GM18861 (cell line): ENCODE data around the gene COL4A6.

Source experiments
- ATAC-seq: cut with Tn5 transposase; IDR thresholded peaks from one replicate; pipeline ENCODE4 v1.9.1; 2021; ENCODE audit not compliant: unreplicated experiment

Gene COL4A6

DNA sequence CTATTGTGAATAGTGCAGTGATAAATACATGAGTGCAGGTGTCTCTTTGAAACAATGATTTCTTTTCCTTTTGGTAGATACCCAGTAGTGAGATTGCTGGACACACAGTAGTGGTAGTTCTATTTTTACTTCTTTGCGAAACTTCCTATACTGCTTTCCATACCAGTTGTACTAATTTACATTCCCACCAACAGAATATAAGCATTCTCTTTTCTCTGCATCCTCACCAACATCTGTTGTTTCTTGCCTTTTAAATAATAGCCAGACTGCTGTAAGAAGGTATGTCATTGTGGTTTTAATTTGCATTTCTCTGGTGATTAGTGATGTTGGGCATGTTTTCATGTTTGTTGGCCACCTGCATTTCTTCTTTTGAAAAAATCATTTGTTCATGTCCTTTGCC is 105.9 kb downstream of the COL4A6 start:
- no peak for ATAC-seq

DNA sequence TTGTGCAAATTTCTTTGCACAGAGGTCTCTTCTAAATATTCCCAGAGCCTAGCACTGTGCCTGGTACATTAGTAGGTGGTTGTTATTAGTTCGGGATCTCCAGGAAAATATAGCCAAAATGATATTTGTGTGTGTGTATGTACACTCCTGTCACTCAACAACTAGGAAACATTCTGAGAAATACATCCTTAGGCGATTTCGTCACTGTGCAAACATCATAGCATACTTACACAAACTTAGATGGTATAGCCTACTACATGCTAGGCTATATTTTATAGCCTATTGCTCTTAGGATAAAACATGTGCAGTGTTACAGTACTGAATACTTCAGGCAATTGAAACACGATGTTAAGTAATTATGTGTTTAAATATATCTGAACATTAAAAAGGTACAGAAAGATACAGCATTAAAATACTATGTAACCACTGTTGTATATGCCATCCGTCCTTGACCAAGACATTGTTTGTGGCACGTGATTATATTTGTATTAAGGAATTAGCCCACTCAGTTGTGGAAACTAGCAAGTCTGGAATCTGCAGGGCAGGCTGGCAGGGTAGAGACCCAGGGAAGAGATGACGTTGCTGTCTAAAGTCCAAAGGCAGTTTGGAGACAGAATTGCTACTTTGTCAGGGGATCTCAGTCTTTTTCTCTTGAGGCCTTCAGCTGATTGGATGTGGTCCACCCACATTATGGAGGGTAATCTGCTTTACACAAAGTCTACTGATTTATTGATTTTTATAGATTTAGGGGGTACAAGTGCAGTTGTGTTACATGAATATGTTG is 106.9 kb downstream of the COL4A6 start:
- ATAC-seq, result no peak

DNA sequence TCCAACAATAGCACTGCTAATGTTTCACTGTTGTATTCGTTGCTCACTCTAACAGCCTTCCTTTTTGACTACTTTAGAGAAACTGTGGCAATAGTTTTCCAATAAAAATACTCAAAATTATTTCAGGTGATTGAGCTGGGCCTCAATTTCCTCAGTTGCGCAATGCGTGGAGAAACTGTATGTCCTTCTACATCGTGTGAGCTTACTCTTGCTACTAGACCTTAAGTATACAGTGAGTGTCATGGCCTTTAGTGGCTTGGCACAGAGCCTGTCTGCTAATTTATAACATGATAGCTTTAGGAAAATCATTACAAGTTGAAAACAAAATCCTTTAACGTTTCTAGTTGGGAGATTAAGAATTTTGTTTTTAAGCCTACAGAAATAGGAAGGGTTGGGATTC is 114.5 kb downstream of the COL4A6 start:
- ATAC-seq, result no peak

DNA sequence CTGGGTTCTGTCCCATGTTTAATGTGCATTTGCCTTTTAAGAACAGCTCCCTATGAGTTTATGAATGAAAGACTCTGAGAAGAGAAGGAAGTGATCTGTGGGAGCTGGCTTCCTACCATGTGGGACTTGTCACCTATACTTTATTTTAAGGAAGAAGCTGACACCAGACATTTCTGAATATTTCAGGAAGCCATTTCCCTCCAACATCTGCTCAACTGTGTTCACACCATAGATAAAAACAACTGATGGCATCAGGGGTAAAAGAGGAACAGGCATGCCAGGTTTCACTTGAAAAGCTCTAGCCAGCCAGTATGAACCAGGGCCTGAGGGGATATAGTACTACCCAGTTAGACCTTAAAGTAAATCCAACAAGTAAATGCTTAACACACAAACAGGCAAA is 116.0 kb downstream of the COL4A6 start:
- ATAC-seq, result no peak

DNA sequence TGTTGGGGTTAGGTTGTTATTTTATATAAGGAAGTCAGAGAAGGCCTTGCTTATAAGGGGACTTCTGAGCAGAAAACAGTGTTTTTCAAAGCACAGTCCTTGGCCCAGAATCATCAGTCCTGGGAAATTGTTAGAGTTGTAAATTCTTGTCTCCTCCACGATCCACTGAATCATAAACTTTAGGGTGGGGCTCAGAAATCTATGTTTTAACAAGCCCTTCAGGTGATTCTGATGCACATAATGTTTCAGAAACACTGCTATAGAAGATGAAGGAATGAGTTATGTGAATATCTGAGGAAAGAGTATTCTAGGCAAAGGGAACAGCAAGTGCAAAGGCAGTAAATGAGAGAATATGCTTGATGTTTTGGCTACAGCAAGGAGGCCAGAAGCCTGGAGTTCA is 121.8 kb downstream of the COL4A6 start:
- ATAC-seq, result no peak

DNA sequence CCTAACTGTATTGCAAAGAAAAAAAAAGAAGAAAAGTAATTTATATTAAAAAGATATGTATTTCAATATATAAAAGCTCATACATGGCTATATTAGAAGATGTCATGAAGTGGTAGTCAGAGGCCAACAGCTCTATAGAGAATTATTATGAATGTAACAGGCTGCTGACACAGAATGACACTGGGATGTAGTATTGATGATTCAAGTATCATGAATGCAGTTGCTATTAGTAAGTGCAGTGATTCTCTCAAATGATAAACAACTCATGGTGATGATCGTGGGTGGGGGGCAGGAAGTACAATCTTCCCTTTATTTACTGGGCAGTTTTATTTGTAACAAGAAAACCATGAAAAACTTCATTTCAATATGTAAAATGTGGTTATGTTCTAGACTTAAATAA is 124.6 kb downstream of the COL4A6 start:
- no peak for ATAC-seq

DNA sequence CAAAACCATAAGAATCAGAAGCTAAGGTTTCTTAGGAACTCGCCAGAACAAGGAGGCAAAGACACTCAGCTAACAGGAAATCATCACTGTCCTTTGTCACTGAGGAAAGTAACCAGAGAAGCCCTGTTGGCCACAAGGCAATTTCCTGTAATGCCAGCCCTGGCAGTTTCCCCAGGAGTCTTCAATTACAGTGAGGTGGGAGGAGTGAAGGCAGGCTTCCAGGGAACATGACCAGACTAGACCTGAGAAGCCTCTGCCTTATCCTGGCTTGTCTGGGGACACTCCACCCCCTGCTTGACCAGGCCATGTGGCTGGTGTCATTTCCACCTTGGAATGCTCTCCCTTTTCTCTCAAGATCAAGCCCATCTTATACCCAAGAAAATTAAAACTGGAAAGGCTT is 125.3 kb downstream of the COL4A6 start:
- ATAC-seq, result no peak

DNA sequence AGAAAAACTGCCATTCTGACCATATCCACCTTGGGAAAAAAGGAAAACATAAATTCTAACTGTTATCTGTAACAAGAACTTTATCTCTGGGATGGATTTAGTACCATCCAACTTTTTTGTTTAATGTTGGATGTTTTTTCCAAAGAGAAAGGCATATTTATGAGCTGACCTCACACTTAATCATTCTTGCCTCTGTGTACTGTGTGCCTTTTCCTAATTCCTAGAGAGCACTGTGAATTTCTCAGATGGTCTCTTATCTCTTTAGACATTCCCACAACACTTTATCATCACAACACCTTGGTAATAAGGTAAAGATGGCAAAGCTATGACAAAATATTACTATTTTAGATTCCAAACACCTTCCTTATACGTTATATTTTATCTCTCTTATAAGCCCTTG is 126.2 kb downstream of the COL4A6 start:
- ATAC-seq, result no peak

DNA sequence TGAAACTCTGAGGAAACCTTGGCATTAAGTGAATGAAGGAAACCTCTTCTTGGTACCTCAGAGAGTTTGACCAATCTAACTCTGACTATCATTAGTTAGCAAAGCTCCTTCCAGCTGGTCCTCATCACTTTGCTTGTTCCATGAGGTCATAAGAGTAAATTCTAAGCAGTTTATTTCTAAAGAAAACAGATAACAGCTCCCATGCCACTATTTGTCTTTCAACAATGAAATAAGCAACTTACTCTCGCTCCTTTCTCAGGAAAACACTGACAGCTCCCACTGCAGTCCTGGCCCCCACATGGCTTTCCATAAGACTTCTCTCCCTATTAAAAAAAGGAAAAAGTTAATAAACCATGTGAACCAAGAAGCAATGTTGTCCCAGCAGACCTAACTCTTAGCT is 127.7 kb downstream of the COL4A6 start:
- ATAC-seq, result no peak

DNA sequence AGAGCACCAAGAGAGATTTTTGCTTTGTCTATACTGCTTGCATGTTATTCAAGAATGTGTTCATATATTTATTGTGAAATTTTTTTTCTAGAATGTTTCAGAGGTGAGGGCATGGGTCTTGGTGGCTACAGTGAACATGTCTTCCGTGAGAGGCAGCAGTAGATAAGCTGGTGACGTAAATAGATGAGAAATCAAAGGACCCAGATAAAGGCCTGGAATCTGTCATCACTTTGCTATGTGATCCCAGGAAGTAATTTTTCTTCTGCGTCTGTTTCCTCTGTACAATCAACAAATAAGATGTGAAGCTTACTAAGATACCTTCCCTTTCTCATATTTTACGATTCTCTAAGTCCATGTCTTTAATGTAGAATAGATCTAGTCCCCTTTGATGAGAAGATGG is 129.1 kb downstream of the COL4A6 start:
- no peak for ATAC-seq

DNA sequence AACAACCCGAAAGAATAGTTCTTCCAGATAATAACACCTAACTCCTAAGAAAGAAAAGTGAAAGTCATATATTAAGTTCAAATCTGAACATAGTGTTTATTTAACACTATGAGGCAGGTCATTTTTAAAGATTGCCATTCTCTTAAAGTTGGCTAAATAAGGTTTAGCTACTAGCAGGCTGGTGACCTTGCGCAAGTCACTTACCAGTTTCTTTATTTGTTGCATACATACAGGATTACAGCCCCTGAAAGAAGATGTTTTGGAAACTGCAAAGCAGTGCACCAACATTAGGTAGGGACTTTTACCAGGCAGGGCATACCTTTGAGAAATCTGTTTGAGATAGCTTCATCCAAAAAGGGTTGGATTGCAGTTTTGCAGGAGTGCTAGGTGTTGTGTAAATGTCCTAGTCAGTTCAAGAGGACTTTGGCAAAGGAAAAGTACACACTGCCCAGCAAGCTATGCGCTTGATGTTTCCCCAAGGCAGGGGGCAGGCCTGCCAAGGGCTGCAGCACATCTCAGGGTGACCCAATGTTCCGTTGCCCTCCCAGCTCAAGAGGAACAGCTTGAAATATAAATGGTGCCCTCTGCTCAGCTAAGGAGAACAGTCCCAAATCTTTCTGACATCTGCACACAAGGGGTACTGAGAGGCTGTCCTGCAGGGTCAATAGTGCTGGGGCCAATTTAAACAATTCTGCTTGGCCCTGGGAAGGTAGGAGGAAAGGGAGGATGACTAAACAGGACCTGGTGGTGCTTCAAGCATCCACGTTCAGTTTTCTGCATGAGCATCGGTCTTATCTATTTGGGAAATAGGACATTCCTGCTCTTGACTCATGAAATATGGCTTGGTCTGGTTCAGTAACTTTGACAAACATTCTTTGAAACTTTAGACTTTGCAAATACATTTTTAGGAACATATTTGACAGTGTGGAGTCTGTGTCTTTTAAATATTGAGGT is 130.8 kb downstream of the COL4A6 start:
- ATAC-seq, result no peak

DNA sequence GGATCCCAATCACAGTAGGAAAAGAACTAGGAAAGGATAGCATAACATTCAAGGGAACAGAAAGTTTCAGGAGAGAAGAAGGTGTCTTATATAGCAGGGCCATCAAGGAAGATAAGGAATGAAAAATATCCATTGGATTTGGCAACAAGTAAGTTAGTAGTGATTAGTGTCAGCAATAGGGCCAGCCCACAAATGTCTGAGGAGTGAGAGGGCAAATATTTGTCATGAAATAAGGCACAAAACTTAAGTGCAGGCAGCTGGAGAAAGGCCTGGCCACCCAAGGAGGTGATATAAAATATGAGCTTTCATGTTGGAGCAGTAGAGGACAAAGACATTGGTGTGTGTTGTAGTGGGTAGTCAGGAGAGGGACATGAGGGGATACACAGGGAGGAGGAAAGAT is 132.1 kb downstream of the COL4A6 start:
- no peak for ATAC-seq

DNA sequence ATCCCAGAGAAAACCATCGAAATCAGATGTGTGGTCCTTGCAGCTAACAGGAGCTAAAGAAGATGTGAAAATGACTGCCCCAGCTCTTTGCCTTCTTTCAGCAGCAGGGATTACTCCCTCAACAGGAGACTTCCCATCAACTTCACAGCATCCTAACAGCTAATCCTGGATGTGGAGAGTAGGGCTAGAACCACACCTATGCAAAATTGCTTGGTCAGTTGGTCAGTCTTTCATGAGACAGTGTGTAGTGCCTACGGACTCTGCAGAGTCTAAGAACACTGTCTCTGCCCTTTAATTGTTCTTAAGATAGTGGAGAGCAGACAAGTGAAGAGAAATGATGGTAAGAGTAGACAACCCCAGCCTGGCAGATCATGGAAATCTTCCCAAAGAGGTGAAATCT is 133.5 kb downstream of the COL4A6 start:
- no peak for ATAC-seq

DNA sequence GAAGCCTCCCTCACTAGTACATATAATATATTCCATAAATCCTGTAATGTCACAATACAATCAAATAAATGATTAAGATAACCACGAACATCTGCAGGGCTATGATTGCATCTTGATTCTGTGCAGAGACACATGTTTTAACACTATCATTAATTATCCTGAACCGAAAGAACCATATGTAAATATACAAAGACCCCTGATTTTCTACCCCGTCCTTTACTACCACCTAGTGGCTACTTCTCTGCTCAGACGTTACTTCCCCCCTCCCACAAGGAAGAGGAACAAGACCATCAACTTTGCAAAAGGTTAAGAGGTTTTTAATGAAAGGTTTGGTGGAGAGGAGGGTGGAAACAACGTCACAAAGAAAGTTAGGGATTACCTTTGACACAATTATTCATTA is 134.0 kb downstream of the COL4A6 start:
- no peak for ATAC-seq

DNA sequence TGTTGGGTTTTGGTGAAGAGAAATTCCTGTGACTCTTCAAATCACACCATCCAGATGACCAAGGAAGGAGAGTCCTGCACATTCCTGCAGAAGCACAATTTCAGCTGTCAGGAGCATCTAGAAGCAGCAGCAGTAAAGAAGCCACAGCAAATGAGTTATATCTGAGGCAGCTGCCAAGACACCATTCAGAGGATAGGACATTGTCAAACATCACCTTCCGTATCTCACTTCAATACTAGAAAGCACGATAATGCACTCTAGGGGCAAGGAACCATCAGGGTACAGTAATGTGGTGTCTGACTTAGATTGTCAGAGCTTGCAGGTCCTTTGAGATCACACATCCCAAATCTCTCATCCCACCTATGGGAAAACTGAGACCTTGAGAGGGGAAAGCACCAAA is 134.5 kb downstream of the COL4A6 start:
- ATAC-seq, result no peak

DNA sequence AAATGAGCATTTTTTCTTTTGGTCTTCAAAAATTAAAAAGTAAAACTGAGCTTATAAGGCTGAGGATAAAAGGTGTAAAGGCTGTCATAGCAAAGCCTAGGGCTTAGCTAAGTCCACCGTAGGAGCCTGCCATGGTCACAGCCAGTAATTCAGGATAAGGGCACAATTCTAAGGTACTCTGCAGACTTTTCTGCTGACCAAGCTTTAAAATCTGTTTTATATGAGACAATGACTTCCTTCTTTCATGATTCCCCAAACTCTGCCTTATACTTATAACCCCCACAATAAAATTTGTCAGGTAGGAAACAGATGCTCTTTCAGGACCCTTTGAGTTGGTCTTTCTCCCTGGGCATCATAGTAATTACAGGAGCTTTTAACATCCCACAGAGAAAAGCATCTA is 138.5 kb downstream of the COL4A6 start:
- ATAC-seq, result no peak

DNA sequence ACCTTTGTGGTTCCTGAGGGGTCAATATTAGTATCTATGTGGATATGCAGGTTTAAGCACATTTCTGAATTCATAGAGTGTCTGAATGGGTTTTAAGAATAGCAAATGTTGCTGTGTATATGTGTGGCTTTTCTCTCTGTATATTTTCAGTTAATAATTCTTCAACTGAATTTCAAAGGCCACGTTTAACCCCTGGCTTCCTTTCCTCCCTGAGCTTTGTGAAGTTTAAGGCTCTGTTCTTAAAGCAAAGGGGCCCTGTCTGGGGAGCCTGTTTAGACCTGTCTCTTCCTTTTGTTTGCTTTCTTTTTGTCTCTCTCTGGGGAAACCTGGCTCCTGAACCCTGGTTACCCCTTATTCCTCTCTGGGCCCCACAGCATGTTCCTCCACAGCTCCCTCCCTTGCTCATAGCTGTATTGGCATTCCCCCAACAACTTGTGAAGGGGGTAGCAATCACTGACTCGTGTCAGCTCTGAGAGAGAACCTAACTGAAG is 139.1 kb downstream of the COL4A6 start:
- peak; percentile 63 for ATAC-seq

DNA sequence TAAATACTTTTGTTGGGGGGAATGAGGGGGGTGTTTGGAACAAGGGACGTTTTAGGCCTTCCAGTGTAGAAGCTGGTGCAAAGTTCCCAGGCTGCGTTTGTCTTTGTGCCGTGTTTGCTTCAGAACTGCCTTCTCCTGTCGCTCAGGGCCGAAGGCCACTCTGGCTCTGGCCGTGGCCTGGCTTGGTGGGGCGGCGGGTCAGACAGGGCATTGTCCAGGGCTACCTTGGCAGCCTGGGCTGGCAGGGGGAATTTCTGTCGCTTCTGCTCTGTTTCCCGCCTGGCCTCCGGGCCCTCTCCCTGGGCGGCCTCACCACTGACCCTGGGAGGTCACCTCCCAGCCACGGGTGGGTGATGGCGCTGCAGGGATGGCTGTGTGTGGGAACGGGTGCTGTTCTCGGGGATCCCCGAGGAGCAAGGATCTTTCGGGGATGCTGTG is 140.0 kb downstream of the COL4A6 start:
- no peak for ATAC-seq

DNA sequence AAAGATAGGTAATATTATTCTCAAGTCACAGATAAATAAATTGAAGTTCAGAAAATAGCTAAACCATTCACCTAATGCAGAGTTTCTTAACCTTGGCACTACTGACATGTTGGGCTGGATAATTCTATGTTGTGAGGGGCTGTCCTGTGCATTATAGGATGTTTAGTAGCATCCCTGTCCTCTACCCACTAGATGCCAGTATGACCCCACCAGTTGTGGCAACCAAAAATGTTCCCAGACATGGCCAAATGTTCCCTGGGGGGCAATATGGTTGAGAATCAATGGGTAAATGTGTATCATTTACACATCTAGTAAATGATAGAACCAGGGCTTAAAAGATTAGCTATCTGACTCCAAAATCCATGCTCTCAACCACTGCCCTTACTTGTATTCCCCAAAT is 140.9 kb downstream of the COL4A6 start:
- no peak for ATAC-seq

DNA sequence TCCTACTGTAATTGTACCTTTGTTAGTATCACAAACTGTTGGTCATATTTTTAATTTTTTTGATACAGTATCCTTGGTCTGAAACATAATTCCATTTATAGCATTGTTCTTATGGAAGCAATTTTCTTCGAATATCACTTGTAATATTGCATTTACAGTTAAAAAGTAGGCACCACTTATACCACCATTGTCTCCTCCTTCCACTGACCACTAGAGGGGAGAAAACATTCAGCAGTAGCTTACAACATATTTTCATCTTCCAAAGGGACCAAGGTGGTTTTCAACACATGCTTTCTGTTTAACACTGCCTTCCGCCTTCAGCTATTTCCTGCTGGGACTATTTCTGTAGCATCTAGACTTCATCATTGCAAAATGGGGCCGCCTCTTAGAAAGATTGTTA is 146.2 kb downstream of the COL4A6 start:
- no peak for ATAC-seq

DNA sequence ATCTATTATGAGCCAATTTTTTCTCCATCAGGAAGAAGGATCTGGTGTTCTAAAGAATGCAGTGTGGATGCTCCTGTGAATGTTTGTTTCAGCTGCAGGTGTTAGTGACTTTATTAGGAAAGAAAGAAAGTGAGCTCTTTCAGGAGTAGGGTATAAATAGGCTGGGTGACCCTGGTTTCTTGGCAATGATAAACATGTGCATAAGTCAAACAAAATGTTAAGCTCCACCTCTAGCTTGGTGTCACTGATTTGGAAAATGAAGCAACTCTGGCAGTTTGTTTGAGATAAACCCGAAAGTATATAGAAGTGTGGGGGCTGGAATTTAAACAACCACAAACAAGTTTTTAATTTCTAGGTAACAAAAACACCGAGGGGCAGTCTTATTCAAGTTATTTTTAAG is 152.3 kb downstream of the COL4A6 start:
- ATAC-seq, result no peak

DNA sequence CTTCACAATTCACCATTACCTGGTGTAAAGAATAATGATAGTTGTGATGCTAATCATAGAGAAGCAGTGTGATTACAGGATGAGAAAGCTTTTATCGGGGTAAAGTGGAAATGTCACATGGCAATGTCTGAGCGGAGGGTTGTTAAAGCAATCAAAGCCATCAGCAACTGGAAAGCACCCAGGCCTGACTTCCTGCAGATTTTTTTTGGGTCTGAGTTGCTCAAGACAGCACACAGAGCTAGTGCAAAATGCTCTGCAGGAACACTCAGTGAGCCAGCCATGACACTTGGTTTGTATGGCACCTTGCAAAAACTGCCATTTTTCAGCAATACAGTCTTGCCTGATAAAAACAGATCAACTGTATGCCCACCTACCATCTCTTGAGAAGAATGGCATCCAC is 152.9 kb downstream of the COL4A6 start:
- ATAC-seq, result no peak
